Trophoblast cell (in vitro differentiated cells and primary cell): ENCODE measurements around the gene PTGIS.

Source experiments
- DNase-seq, 2 donors: peaks; one replicate each; pipeline ENCODE4 v3.0.0-alpha.2; 2016
- H2AFZ ChIP-seq: 2 replicates; pipeline ENCODE4 v1.6.1; 2013; ENCODE audit warnings: low read length, moderate library complexity, mild to moderate bottlenecking; ENCODE audit not compliant: insufficient read depth, poor library complexity
- H2AK5ac ChIP-seq: 2 replicates; pipeline ENCODE4 v1.6.1; 2013; ENCODE audit warnings: mild to moderate bottlenecking, low read length
- H2BK120ac ChIP-seq: 2 replicates; pipeline ENCODE4 v1.6.1; 2013; ENCODE audit warnings: low read length, mild to moderate bottlenecking, moderate library complexity; ENCODE audit not compliant: insufficient read depth, poor library complexity
- H2BK12ac ChIP-seq: 2 replicates; pipeline ENCODE4 v1.6.1; 2013; ENCODE audit warnings: mild to moderate bottlenecking, low read length, moderate library complexity
- H2BK5ac ChIP-seq: 2 replicates; pipeline ENCODE4 v1.6.1; 2013; ENCODE audit warnings: low read length, low read depth, moderate library complexity, mild to moderate bottlenecking; ENCODE audit not compliant: poor library complexity
- H3K14ac ChIP-seq: 2 replicates; pipeline ENCODE4 v1.6.1; 2013; ENCODE audit warnings: mild to moderate bottlenecking, low read length
- H3K18ac ChIP-seq: 2 replicates; pipeline ENCODE4 v1.6.1; 2013; ENCODE audit warnings: mild to moderate bottlenecking, low read length
- H3K23ac ChIP-seq: 2 replicates; pipeline ENCODE4 v1.6.1; 2013; ENCODE audit warnings: low read length
- H3K27ac ChIP-seq: 2 replicates; pipeline ENCODE4 v1.5.1; 2013; ENCODE audit warnings: low read depth, mild to moderate bottlenecking, inconsistent platforms, low read length, moderate library complexity
- H3K27me3 ChIP-seq: 2 replicates; pipeline ENCODE4 v1.6.1; 2013; ENCODE audit warnings: inconsistent platforms, mild to moderate bottlenecking, low read length, moderate library complexity; ENCODE audit not compliant: insufficient read depth
- H3K36me3 ChIP-seq, 2 experiments: 1 replicate in 1 of 2; 2 replicates in 1 of 2; pipeline ENCODE4 v1.6.1; 2013; ENCODE audit warnings: low read length in 2 of 2, mild to moderate bottlenecking in 2 of 2, moderate library complexity in 1 of 2; ENCODE audit not compliant: insufficient read depth in 2 of 2, control insufficient read depth in 1 of 2
- H3K4ac ChIP-seq: 2 replicates; pipeline ENCODE4 v1.6.1; 2013; ENCODE audit warnings: low read depth, mild to moderate bottlenecking, low read length, moderate library complexity
- H3K4me1 ChIP-seq, 2 experiments: 1 replicate in 1 of 2; 2 replicates in 1 of 2; pipeline ENCODE4 v1.6.1; 2013; ENCODE audit warnings: low read length in 2 of 2, mild to moderate bottlenecking in 2 of 2, moderate library complexity in 1 of 2; ENCODE audit not compliant: insufficient read depth in 2 of 2, control insufficient read depth in 1 of 2
- H3K4me2 ChIP-seq: 2 replicates; pipeline ENCODE4 v1.6.1; 2013; ENCODE audit warnings: inconsistent platforms, mild to moderate bottlenecking, low read length, moderate library complexity
- H3K4me3 ChIP-seq: 2 replicates; pipeline ENCODE4 v1.5.1; 2013; ENCODE audit warnings: mild to moderate bottlenecking, low read depth, low read length, inconsistent platforms
- H3K79me1 ChIP-seq: one replicate; pipeline ENCODE4 v1.6.1; 2013; ENCODE audit warnings: low read length
- H3K79me2 ChIP-seq: 2 replicates; pipeline ENCODE4 v1.6.1; 2013; ENCODE audit warnings: low read length, mild to moderate bottlenecking; ENCODE audit not compliant: control insufficient read depth, insufficient read depth, poor library complexity
- H3K9ac ChIP-seq: 2 replicates; pipeline ENCODE4 v1.6.1; 2013; ENCODE audit warnings: mild to moderate bottlenecking, low read length
- H3K9me3 ChIP-seq: 2 replicates; pipeline ENCODE4 v1.6.1; 2013; ENCODE audit warnings: low read depth, mild to moderate bottlenecking, control low read depth, inconsistent platforms, low read length; ENCODE audit not compliant: insufficient read depth
- H4K12ac ChIP-seq: 2 replicates; pipeline ENCODE4 v1.6.1; 2013; ENCODE audit warnings: low read depth, mild to moderate bottlenecking, low read length, moderate library complexity
- H4K8ac ChIP-seq: 2 replicates; pipeline ENCODE4 v1.6.1; 2013; ENCODE audit warnings: low read depth, mild to moderate bottlenecking, low read length, moderate library complexity
- H4K91ac ChIP-seq: one replicate; pipeline ENCODE4 v1.6.1; 2013; ENCODE audit warnings: low read depth, mild to moderate bottlenecking, low read length, moderate library complexity
- WGBS: extraction: QIAGEN DNeasy Blood & Tissue Kit; methylation state at CpG from one replicate; pipeline ENCODE4 v1.1.7; 2013; ENCODE audit warnings: missing lambda C conversion rate; ENCODE audit not compliant: insufficient read length, insufficient coverage; ENCODE audit errors: extremely low coverage; 5-methylcytosine and 5-hydroxymethylcytosine counted together

The PTGIS gene

DNA sequence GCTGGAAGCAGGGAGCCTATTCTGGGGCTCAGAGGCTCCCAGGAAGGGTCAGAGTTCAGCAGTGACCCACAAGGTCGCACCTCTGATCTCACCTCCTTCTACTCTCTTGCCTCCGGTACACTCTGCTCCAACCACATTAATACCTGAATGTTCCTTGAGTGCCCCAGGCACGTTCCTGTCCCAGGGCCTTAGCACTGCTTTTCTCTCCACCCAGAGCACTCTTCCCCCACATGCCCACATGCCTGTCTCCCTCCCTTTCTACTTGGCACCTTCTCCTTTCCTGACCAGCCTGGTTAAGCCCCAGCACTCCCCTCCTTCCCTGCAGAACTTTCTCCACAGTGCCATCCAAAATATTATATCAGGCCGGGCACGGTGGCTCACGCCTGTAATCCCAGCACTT is 98.9 kb downstream of the PTGIS start:
- Histone ChIP-seq H3K9ac (no peak overlapping the region), H2BK5ac (no peak overlapping the region), H3K9me3 (no peaks in the 10 kb centered on the region), H3K27ac (no peak overlapping the region), H4K12ac (no peak overlapping the region), H3K4me1 (no peaks in the 10 kb centered on the region), H3K4me2 (no peak overlapping the region), H3K79me2 (no peaks in the 10 kb centered on the region), H3K27me3 (no peaks in the 10 kb centered on the region), H3K4me3 (no peak overlapping the region), H3K36me3 (no peaks in the 10 kb centered on the region), H3K18ac (no peak overlapping the region), H3K4ac (no peak overlapping the region), H3K23ac (no peak overlapping the region), H4K91ac (no peak overlapping the region), H3K14ac (no peak overlapping the region), H4K8ac (no peak overlapping the region), H3K79me1 (no peaks in the 10 kb centered on the region), H2AK5ac (no peak overlapping the region), H2BK120ac (no peak overlapping the region), H2AFZ (no peak overlapping the region), H2BK12ac (no peak overlapping the region)
- WGBS = no CpG with 5 or more reads among the region's 6 CpGs
- DNase-seq = no peak

DNA sequence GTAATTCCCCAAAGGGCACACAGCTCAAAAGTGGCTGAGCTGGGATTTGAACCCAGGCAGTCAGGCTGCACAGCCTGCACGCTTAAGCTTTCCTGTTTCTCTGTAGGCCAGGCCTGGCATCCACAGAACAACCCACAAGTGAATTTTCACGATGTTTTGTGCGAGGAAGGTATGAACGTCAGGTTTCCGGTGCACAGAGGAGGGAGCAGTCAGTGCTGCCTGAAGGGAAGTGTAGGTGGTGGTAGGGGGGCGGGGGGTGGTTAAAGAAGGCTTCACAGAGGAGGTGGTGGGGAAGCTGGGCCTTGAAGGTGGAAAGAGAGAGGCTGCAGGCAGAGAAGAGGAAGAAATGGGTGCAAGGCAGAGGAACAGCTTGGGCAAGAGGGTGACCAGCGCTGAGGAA is 99.5 kb downstream of the PTGIS start:
- no peaks in the 10 kb centered on the region for H3K27me3 ChIP-seq
- H3K9me3 ChIP-seq = no peaks in the 10 kb centered on the region
- no peak overlapping the region for H3K27ac ChIP-seq
- no peaks in the 10 kb centered on the region for H3K79me1 ChIP-seq
- H2BK5ac ChIP-seq = no peak overlapping the region
- no peak overlapping the region for H4K8ac ChIP-seq
- H2BK120ac ChIP-seq = no peak overlapping the region
- no peak overlapping the region for H4K91ac ChIP-seq
- no peak for DNase-seq
- no peaks in the 10 kb centered on the region for H3K4me1 ChIP-seq
- no peak overlapping the region for H3K4me3 ChIP-seq
- no peak overlapping the region for H3K4ac ChIP-seq
- H4K12ac ChIP-seq = no peak overlapping the region
- WGBS = no CpG with 5 or more reads among the region's 7 CpGs
- H3K18ac ChIP-seq = no peak overlapping the region
- no peak overlapping the region for H3K4me2 ChIP-seq
- H3K36me3 ChIP-seq = no peaks in the 10 kb centered on the region
- H2AK5ac ChIP-seq = no peak overlapping the region
- no peaks in the 10 kb centered on the region for H3K79me2 ChIP-seq
- H3K14ac ChIP-seq = no peak overlapping the region
- H3K9ac ChIP-seq = no peak overlapping the region
- H3K23ac ChIP-seq = no peak overlapping the region
- no peak overlapping the region for H2AFZ ChIP-seq
- no peak overlapping the region for H2BK12ac ChIP-seq

DNA sequence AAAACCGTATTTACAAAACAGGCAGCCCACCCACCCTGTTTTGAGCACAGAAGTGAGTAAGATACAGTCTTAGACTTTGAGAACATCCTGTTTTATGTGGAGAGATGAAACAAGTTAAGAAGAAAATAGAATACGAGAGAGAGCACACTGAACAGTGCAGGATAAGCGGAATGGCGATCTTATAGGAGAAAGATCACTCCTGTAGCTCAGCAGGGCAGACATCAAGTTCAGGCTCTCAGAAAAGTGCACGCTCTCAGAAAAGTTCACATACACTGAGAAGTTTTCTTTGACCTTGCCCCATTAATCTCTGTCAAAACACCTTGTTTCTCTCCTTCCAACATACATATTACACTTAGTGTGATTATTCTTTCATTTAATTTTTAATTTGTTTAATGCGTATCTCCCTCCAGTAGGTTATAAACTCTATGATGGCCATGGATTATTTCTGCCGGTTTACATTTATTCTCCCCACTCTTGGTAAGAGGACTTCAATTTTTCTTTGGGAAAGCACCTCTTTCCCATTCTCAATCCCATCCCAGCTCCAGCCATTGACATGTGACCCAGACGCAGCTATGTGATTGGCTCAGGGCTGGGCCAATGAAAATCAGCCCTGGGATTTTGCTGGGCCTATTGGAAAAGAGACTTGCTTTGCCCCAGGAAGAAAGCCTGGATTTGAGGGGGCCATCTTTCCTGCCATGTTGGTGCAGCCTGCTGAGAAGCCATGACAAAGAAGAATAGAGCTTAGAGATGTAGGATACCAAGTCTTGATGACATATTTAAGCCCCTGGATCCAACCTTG is 101.6 kb downstream of the PTGIS start:
- H4K12ac ChIP-seq = no peak overlapping the region
- no peaks in the 10 kb centered on the region for H3K27me3 ChIP-seq
- no peak overlapping the region for H3K18ac ChIP-seq
- no peak for DNase-seq
- H2BK120ac ChIP-seq = no peak overlapping the region
- H3K27ac ChIP-seq = no peak overlapping the region
- H2AK5ac ChIP-seq = no peak overlapping the region
- no peak overlapping the region for H2AFZ ChIP-seq
- no peaks in the 10 kb centered on the region for H3K36me3 ChIP-seq
- no peak overlapping the region for H4K91ac ChIP-seq
- H3K9me3 ChIP-seq = no peaks in the 10 kb centered on the region
- H2BK5ac ChIP-seq = no peak overlapping the region
- H3K4me1 ChIP-seq = no peaks in the 10 kb centered on the region
- no peaks in the 10 kb centered on the region for H3K79me1 ChIP-seq
- no peak overlapping the region for H3K9ac ChIP-seq
- H3K14ac ChIP-seq = no peak overlapping the region
- no CpG with 5 or more reads among the region's 8 CpGs for WGBS
- no peak overlapping the region for H4K8ac ChIP-seq
- H3K79me2 ChIP-seq = no peaks in the 10 kb centered on the region
- no peak overlapping the region for H3K4me3 ChIP-seq
- H2BK12ac ChIP-seq = no peak overlapping the region
- H3K4me2 ChIP-seq = no peak overlapping the region
- H3K4ac ChIP-seq = no peak overlapping the region
- H3K23ac ChIP-seq = no peak overlapping the region

DNA sequence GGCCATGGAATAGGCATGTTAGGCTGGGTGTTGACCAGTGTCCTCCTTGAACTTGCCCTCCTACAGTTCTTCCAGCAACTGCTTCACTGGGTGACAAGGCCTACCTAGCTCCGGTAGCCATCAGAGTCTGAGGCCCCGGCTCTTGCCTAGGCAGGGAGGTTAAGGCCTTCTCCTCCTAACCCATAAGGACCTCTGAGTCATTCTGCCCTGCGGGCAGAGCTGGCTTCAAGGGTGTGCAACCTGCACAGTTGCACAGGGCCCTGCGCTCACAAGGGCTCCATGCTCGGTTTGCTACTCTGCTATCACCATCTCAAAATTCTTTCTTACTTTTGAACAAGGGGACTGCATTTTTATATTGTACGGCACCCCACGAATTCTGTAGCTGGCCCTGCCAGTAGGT is 103.4 kb downstream of the PTGIS start:
- H4K8ac ChIP-seq = no peak overlapping the region
- H3K9me3 ChIP-seq = peaks cover 2% of the 10 kb centered on the region
- no peaks in the 10 kb centered on the region for H3K36me3 ChIP-seq
- H2AK5ac ChIP-seq = no peak overlapping the region
- H3K18ac ChIP-seq = no peak overlapping the region
- DNase-seq = peak; percentile 76 to 90
- H2BK5ac ChIP-seq = no peak overlapping the region
- H3K27me3 ChIP-seq = no peaks in the 10 kb centered on the region
- H3K4ac ChIP-seq = no peak overlapping the region
- no peak overlapping the region for H3K4me3 ChIP-seq
- no peaks in the 10 kb centered on the region for H3K4me1 ChIP-seq
- H4K91ac ChIP-seq = no peak overlapping the region
- no peak overlapping the region for H3K4me2 ChIP-seq
- H3K9ac ChIP-seq = no peak overlapping the region
- no peak overlapping the region for H4K12ac ChIP-seq
- no peak overlapping the region for H3K23ac ChIP-seq
- H3K79me2 ChIP-seq = no peaks in the 10 kb centered on the region
- WGBS = no CpG with 5 or more reads among the region's 7 CpGs
- no peaks in the 10 kb centered on the region for H3K79me1 ChIP-seq
- H2AFZ ChIP-seq = no peak overlapping the region
- H3K27ac ChIP-seq = no peak overlapping the region
- no peak overlapping the region for H2BK12ac ChIP-seq
- no peak overlapping the region for H3K14ac ChIP-seq
- H2BK120ac ChIP-seq = no peak overlapping the region
